NCI-H2029 treated with DMSO at 0.1 percent for 48 hours (cell line): Measurements from ENCODE around the gene RASL11B.
A peak's percentile ranks its signal among the peaks of the same experiment; 100 is the strongest.

Experiments used
- DNase-seq: peaks from one replicate; lab custom pipeline; 2025; lab: John Stamatoyannopoulos, UW

The RASL11B gene

DNA sequence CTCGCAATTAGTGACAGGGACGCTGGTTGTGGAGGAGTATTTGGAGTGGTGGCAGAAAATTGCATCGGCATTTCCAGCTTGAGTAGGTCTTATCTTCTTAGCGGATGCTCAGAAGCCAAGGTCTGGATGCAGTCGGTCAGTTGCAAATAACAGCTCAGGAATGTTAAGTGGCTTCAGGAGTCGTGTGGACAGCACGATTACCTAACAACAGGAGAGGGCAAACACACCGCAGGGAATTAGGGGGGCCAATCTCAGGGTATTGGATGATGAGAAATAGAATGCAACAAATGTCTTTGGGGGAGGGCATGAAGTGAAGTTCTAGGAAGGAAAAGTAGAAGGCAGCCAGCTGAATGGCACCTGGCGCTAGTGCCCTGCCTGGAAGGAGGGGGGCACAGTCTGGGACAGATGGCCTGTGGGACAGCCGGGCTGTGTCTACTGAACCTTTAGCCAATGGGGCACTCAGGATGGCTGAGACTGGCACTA lies 11.8 kb downstream of the RASL11B start:
- DNase-seq = no peak

- no peak for DNase-seq
These were observed 12.8 kb downstream of the RASL11B start for GRCh38 chr4:52874948-52875347.

- no peak for DNase-seq
These were observed 14.0 kb downstream of the RASL11B start for GRCh38 chr4:52876069-52876468.

GRCh38 chr4:52877036-52877435 lies 14.9 kb downstream of the RASL11B start:
- DNase-seq = no peak

DNA sequence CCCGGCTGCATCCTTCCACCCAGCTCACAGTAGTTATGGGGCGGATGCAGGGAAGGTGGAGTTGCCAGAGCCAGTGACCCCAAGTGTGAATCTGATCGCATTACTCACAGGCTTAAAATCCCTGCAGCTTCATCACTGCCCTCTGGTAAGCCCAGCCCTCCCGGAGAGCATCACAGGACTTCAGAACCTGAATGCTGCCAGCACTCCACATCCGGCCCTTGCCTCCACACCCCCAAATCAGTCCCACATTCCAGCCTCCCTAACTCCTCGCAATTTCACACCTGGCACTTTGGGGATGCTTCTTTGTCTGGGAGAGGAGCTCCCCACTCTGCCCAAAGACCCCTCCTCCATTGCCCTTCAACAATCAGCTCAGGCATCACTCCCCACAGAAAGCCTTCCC lies 15.6 kb downstream of the RASL11B start:
- no peak for DNase-seq

GRCh38 chr4:52879471-52879870 lies 17.4 kb downstream of the RASL11B start:
- no peak for DNase-seq

- DNase-seq = no peak
These were observed 18.9 kb downstream of the RASL11B start for GRCh38 chr4:52880994-52881393.

- DNase-seq = no peak
These were observed 21.1 kb downstream of the RASL11B start for GRCh38 chr4:52883183-52883621.

GRCh38 chr4:52883707-52884669 lies 21.9 kb downstream of the RASL11B start:
- DNase-seq = no peak

DNA sequence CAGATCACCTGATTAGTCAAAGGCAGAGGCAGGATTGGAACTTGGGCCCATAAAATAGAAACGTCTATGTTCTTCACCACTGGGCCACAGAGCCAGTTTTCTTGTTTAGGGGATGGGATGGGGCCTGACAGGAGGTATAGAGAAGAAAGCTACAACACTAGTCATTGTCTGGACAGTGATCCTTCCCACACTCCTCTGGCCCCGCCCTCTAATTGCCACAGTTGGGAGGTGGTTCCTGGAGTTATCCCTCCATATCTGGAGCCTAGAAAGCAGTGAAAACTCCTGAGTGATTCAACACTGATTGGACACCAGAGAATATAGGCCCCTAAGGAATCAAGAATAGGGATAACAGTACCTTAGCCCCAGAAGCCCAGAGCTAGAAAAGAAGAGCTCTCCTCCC lies 22.9 kb downstream of the RASL11B start:
- no peak for DNase-seq

DNA sequence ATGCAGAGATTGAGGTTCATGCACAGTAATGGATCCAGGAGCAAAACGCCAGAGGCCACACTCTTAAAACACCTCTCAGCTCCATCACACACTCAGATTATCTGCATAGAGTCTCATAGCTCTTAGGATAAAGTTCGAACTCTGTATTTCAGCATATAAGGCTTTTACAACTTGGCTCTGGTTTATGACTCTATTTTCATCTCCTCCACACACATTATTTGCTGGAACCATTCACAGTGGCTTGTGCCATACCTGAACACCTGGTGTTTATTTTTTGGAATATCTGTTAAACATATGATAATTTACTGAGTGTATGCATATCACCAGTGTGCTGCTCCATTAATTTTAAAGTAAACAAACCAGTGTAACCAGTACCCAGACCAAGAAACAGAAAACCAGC lies 27.2 kb downstream of the RASL11B start:
- DNase-seq = no peak

- DNase-seq = no peak
These were observed 27.8 kb downstream of the RASL11B start for GRCh38 chr4:52889778-52890520.

GRCh38 chr4:52890521-52890791 lies 28.3 kb downstream of the RASL11B start:
- no peak for DNase-seq

GRCh38 chr4:52891743-52892142 lies 29.6 kb downstream of the RASL11B start:
- no peak for DNase-seq

GRCh38 chr4:52892880-52893279 lies 30.8 kb downstream of the RASL11B start:
- no peak for DNase-seq

DNA sequence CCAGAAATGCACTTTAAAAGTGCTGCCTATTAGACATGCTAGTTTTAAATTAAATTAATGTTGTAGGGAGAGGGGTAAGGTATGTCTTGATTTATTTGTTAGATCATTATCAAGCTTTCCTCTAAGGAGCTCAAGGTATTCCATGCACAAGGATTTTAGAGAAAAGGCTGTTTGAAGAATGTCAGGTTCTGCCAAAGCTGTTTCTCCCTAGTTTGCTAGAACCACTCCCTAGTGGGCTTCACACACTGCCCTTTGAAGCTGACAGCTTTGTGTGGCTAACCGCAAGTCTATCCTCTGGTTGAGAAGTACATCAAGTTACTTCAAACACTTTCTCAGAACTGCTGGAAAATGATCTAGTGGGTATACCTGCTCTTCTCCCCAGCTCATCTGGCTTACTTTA lies 32.3 kb downstream of the RASL11B start:
- DNase-seq = no peak

- no peak for DNase-seq
These were observed 41.2 kb downstream of the RASL11B start for GRCh38 chr4:52903273-52903672.

DNA sequence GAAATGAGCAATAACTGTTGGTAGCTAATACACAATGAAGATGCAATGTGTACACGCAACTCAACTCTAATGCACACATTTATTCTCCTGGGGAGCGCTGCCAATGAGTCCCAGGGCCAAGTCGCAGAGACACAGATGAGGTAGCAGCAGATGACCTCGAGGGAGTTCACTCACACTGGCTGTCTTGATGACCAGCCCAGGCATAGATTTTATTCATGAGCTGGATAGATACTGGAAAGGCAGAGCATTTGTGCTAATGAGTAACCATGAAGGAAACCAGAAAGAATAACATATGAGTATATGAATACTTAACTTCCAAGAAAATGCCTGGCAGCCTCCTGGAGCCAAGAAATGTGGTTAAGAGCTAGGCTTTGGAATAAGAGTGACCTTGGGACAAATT lies 42.3 kb downstream of the RASL11B start:
- no peak for DNase-seq

GRCh38 chr4:52907510-52907909 lies 45.4 kb downstream of the RASL11B start:
- DNase-seq = no peak

- no peak for DNase-seq
These were observed 48.0 kb downstream of the RASL11B start for GRCh38 chr4:52910115-52910514.

GRCh38 chr4:52911684-52912294 lies 49.7 kb downstream of the RASL11B start:
- peak; percentile 51 for DNase-seq

- DNase-seq = no peak
These were observed 50.5 kb downstream of the RASL11B start for GRCh38 chr4:52912608-52913007.
